Urothelium cell line (cell line): ENCODE data around the gene ZRANB1.

Experiments used
- DNase-seq: peaks from one replicate; pipeline ENCODE4 v3.0.0; 2011; ENCODE audit warnings: low spot score, mixed read lengths
- FAIRE-seq: peaks from 2 replicates; lab custom pipeline; 2011; peaks lifted over from hg19 to GRCh38; lab: Jason Lieb, UNC

ZRANB1 gene

GRCh38 chr10:124918906-124919305 is 23.0 kb upstream of the ZRANB1 start:
- FAIRE-seq (no peak), DNase-seq (no peak)

GRCh38 chr10:124921261-124921660 is 20.7 kb upstream of the ZRANB1 start:
- FAIRE-seq = no peak

GRCh38 chr10:124923684-124924083 is 18.2 kb upstream of the ZRANB1 start:
- FAIRE-seq (no peak), DNase-seq (no peak)

More at GRCh38 chr10:124921261-124921660, 20.7 kb upstream of the ZRANB1 start:
- no peak for DNase-seq

- no peak for FAIRE-seq
- DNase-seq = no peak
Observed at GRCh38 chr10:124926548-124926947, 15.4 kb upstream of the ZRANB1 start.

DNA sequence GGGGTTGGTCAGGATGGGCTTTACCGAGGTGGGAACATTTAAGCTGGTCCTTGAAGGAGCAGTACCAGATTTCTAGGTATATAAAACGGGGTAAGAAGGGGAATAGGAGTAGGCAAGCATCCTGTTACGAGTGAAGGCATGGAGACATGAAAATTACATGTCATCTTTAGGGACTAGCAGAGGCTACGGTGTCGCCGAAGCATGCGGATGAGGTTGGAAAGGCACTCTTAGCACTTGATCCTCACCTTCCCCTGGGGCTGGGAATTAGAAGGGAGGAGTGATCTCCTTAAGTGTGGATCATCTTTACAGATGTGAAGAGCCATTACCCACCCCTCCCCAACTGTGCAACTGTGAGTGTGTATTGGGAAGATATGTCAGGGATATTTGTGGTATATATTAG is 13.8 kb upstream of the ZRANB1 start:
- no peak for DNase-seq
- FAIRE-seq = no peak

GRCh38 chr10:124928545-124928944 is 13.4 kb upstream of the ZRANB1 start:
- DNase-seq = no peak
- no peak for FAIRE-seq

GRCh38 chr10:124935946-124936345 is 6.0 kb upstream of the ZRANB1 start:
- no peak for DNase-seq
- no peak for FAIRE-seq

GRCh38 chr10:124936813-124937212 is 5.1 kb upstream of the ZRANB1 start:
- DNase-seq (no peak), FAIRE-seq (no peak)

GRCh38 chr10:124939290-124939689 is 2.6 kb upstream of the ZRANB1 start:
- DNase-seq (no peak), FAIRE-seq (no peak)

DNA sequence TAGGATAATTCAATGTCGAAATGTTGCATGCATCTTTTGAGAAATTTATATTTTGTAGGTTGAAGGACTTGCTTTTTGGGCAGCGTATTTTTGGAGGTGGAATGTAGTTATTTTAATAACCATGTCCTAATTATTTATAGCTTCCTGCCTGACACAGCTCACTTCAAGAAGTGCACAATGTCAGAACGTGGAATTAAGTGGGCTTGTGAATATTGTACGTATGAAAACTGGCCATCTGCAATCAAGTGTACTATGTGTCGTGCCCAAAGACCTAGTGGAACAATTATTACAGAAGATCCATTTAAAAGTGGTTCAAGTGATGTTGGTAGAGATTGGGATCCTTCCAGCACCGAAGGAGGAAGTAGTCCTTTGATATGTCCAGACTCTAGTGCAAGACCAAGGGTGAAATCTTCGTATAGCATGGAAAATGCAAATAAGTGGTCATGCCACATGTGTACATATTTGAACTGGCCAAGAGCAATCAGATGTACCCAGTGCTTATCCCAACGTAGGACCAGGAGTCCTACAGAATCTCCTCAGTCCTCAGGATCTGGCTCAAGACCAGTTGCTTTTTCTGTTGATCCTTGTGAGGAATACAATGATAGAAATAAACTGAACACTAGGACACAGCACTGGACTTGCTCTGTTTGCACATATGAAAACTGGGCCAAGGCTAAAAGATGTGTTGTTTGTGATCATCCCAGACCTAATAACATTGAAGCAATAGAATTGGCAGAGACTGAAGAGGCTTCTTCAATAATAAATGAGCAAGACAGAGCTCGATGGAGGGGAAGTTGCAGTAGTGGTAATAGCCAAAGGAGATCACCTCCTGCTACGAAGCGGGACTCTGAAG is 620 bp downstream of the ZRANB1 start:
- no peak for FAIRE-seq
- no peak for DNase-seq

DNA sequence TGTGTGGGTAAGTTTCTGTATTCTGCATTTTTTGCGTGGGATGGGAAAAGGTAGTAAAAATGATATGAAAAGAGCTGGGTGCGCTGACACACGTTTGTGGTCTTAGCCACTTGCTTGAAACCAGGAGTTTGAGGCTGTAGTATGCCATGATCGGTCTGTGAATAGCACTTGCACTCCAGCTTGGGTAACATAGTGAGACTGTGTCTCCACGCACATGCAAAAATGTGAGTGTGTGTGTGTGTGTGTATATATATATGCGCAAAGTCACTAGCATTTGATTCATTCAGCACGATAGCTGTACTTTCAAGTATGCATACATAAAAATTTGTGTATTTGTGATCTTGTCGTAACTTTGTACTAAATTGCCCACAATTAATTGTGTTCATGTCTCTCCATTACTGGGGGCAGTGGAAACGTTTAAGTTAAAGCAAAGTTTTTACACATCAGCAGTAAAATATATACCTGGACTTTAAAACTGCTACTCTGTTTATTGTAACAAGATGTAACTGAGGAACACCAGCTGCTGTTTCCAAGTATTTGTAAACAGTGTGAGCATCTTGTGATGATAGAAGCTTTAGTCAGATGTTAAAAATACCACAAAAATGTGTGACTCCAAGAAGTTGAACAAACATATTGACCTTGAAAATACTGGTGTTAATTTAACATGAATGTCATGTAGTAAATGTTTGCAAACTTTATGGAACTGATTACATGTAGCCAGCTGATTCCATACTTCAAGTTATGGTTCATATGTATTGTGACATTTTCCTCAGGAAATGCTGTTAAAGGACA is 1.6 kb downstream of the ZRANB1 start:
- DNase-seq = no peak

GRCh38 chr10:124944982-124945381 is 3.1 kb downstream of the ZRANB1 start:
- no peak for FAIRE-seq
- DNase-seq = no peak

More for the DNA sequence above, 1.6 kb downstream of the ZRANB1 start:
- FAIRE-seq = no peak

- FAIRE-seq = no peak
- DNase-seq = no peak
Observed at GRCh38 chr10:124946945-124947344, 5.0 kb downstream of the ZRANB1 start.

DNA sequence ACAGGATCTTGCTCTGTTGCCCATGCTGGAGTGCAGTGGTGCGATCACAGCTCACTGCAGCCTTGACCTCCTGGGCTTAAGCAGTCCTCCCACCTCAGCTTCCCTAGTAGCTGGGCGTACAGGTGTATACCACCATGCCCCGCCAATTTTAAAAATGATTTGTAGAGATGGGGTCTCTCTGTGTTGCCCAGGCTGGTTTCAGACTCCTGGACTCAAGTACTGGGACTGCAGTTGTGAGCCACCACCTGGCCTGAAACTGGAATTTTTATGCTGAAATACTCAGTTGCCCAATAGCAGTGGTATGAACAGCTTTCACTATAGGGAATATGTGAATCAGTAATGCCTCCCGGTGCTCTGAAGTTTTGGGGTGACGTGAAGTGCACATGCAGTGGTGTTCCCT is 7.6 kb downstream of the ZRANB1 start:
- FAIRE-seq (no peak), DNase-seq (no peak)

- FAIRE-seq (no peak), DNase-seq (no peak)
Observed at GRCh38 chr10:124952123-124952522, 10.2 kb downstream of the ZRANB1 start.

DNA sequence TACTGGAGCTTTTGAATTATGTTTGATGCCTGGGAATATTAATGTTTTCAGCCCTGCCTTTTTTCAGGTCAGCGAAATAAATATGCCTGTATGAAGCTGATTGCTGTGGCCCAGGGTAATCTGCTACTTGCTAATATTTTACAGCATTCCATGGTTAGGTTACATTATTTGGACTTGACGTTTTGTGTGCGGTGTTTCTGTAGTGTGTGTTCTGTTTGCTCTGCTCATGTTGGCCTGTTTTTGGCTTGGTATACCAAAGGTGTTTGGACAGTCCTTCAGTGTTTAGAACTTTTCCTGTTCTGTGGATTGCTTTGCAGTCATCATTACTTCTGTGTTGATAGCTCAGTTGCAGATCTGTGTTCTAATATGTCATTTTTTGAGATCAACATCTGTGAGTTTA is 11.5 kb downstream of the ZRANB1 start:
- FAIRE-seq = no peak
- DNase-seq = no peak

DNA sequence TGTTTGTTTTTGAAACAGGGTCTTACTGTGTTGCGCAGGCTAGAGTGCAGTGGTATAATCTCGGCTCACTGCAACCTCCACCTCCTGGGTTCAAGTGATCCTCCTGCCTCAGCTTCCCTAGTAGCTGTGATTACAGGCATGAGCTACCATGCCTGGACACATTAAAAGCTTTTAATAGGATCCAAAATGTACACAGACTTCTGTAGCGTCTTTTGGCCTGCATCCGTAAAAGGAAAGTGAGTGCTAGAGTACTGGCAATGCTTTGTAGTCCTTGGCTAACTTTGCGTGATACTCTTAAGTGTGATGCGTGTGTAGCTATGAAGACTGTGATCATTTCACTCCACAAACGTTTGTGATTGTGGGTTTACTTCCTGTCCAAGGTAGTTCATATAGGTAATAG is 13.3 kb downstream of the ZRANB1 start:
- FAIRE-seq (no peak), DNase-seq (no peak)

- DNase-seq (no peak), FAIRE-seq (no peak)
Observed at GRCh38 chr10:124955868-124956267, 13.9 kb downstream of the ZRANB1 start.

- DNase-seq = no peak
- no peak for FAIRE-seq
Observed at GRCh38 chr10:124956764-124957163, 14.8 kb downstream of the ZRANB1 start.

- DNase-seq = no peak
- no peak for FAIRE-seq
Observed at GRCh38 chr10:124957404-124957947, 15.6 kb downstream of the ZRANB1 start.

- no peak for FAIRE-seq
- no peak for DNase-seq
Observed at GRCh38 chr10:124959564-124959963, 17.6 kb downstream of the ZRANB1 start.

DNA sequence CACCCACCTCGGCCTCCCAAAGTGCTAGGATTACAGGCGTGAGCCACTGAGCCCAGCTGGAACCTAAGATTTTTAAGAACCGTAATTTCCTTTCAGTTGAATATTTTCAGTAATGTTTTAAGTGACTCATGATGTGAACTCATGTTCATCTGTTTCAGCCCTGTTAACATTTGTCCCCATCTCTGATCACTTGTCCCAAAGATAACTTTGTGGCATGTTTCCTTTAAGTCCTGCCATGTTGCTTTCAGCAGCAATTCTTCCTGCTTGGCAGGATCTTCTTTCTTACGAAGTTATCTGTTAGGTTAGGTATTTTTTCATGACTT is 19.3 kb downstream of the ZRANB1 start:
- DNase-seq (no peak), FAIRE-seq (no peak)
